PC-3 (cell line): ENCODE results near the gene ZMIZ1. TPM values are rescaled to one million over a fixed set of nuclear protein-coding genes. Genes with fewer than 3 reads are reported as not detected.

Experiments
- ATAC-seq: fragments of 200-7000 bp; cut with Tn5 transposase; 2 replicates; pipeline ENCODE4 v1.9.1; 2020; ENCODE audit warnings: mild to moderate bottlenecking, moderate library complexity
- BruUV-seq: library from RNA; stranded (reverse); fragments of 400-500 nt; replicated peaks from 2 replicates; lab custom pipeline; 2021; lab: Mats Ljungman, UMichigan
- CTCF ChIA-PET: fragments of 300-600 bp; sonication (Branson Sonifier 250); formaldehyde crosslinking; loops from one replicate; lab custom pipeline; 2022; ENCODE audit warnings: antibody characterized with exemption; lab: Charles Lee
- POLR2A ChIA-PET: fragments of 300-600 bp; sonication (Branson Sonifier 250); formaldehyde crosslinking; loops from one replicate; lab custom pipeline; 2022; ENCODE audit warnings: antibody characterized with exemption; ENCODE audit not compliant: unreplicated experiment; lab: Charles Lee
- DNase-seq: peaks from one replicate; pipeline ENCODE4 v3.0.0-alpha.2; 2015
- H2AFZ ChIP-seq: fragments of 300-600 bp; sonication (generic); 2 replicates; pipeline ENCODE4 v1.6.0; 2016; ENCODE audit warnings: antibody characterized with exemption, low read length
- H3F3A ChIP-seq: fragments of 300-600 bp; sonication (generic); one replicate; pipeline ENCODE4 v1.6.0; 2017; ENCODE audit warnings: antibody characterized with exemption, low read length, control low read depth, mild to moderate bottlenecking; ENCODE audit not compliant: unreplicated experiment
- H3K27ac ChIP-seq: fragments of 300-600 bp; sonication (generic); 2 replicates; pipeline ENCODE4 v1.5.1; 2016; ENCODE audit warnings: mild to moderate bottlenecking, low read length
- H3K27me3 ChIP-seq: fragments of 300-600 bp; sonication (generic); 2 replicates; pipeline ENCODE4 v1.6.1; 2016; ENCODE audit warnings: low read length, mixed read lengths
- H3K36me3 ChIP-seq: fragments of 300-600 bp; sonication (generic); 2 replicates; pipeline ENCODE4 v1.6.1; 2016; ENCODE audit warnings: low read depth, mixed run types, low read length, mixed read lengths
- H3K4me1 ChIP-seq: fragments of 300-600 bp; sonication (generic); 2 replicates; pipeline ENCODE4 v1.5.1; 2016; ENCODE audit warnings: low read length; ENCODE audit not compliant: insufficient read depth
- H3K4me2 ChIP-seq: fragments of 300-600 bp; sonication (generic); 2 replicates; pipeline ENCODE4 v1.6.0; 2016; ENCODE audit warnings: low read length
- H3K4me3 ChIP-seq: fragments of 300-600 bp; sonication (generic); 2 replicates; pipeline ENCODE4 v1.5.1; 2016; ENCODE audit warnings: mild to moderate bottlenecking, low read length, mixed read lengths
- H3K79me2 ChIP-seq: fragments of 300-600 bp; sonication (generic); 2 replicates; pipeline ENCODE4 v1.6.1; 2017; ENCODE audit warnings: low read length, mixed read lengths
- H3K9ac ChIP-seq: fragments of 300-600 bp; sonication (generic); 2 replicates; pipeline ENCODE4 v1.6.0; 2016; ENCODE audit warnings: mild to moderate bottlenecking, low read length
- H3K9me2 ChIP-seq: fragments of 300-600 bp; sonication (generic); replicated peaks from 2 replicates; pipeline ENCODE4 v1.6.1; 2016; ENCODE audit warnings: mixed run types, low read length, mixed read lengths
- H3K9me3 ChIP-seq: fragments of 300-600 bp; sonication (generic); 2 replicates; pipeline ENCODE4 v1.6.1; 2016; ENCODE audit warnings: low read length, mixed read lengths
- H4K20me1 ChIP-seq: fragments of 300-600 bp; sonication (generic); 2 replicates; pipeline ENCODE4 v1.6.1; 2016; ENCODE audit warnings: low read length, mixed read lengths
- EZH2 ChIP-seq: fragments of 300-600 bp; sonication (generic); IDR thresholded peaks from one replicate; pipeline ENCODE4 v1.6.1; 2017; ENCODE audit warnings: antibody characterized with exemption, mild to moderate bottlenecking, low read length; ENCODE audit not compliant: unreplicated experiment
- EZH2phosphoT487 ChIP-seq: fragments of 300-600 bp; sonication (generic); IDR thresholded peaks from 2 replicates; pipeline ENCODE4 v1.6.1; 2018; ENCODE audit warnings: mild to moderate bottlenecking, antibody characterized with exemption, low read length, borderline replicate concordance
- intact Hi-C: fragments of 100-400 bp; cut with micrococcal nuclease; formaldehyde crosslinking; loops from 2 replicates; pipeline ENCODE4 v1.9.0; 2023
- total RNA-seq: library from RNA; depleted of rRNA; stranded (reverse); fragments of >200 nt; gene quantifications from 2 replicates; pipeline ENCODE4 v1.2.3, GENCODE V29; 2014
- TF ChIP-seq, protein P1 (sequence below): fragments of 300-600 bp; sonication (generic); conservative IDR thresholded peaks from 2 replicates; pipeline ENCODE4 v1.5.1; 2017; ENCODE audit warnings: antibody characterized with exemption, low read depth, mild to moderate bottlenecking, low read length

ZMIZ1 gene
- total RNA-seq, 1 experiment from 2014 or later = 55.4 TPM

DNA sequence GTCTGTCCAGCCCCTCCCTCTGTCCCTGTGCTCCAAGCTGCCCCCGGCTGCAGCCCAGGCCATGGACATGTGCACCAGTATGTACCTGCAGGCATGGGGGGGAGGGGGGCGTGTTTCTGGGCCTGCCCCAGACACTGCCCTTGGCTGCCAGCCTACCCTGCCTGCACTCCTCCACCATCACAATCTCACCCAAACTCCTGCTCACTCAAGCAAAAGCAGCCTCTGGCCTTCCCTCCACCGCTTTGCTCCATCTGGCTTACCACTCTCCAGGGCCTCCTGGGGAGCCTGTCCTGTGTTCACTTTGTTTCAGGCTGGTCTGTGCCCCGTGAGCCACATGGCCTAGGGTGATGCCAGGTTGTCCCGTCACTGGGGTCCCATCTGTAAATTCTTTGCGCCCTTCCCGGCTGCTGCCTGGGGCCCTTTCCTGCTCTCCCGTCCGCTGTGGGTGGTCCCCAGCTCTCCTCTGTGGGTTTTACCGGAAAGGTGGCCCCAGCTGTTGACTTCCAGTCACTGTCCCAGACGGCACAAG, 245.2 kb downstream of the ZMIZ1 start:
- no peak for DNase-seq
- TF ChIP-seq EZH2 = no peak
- BruUV-seq = no TSS peak
- H3K27me3 ChIP-seq = no peaks in the 10 kb centered on the region
- H3K9me3 ChIP-seq = no peaks in the 10 kb centered on the region
- no peaks in the 10 kb centered on the region for H3K79me2 ChIP-seq
- no peak overlapping the region for H3K27ac ChIP-seq
- H3K36me3 ChIP-seq = peaks cover 20% of the 10 kb centered on the region; the same call in 1 of the 2 replicates
- H3K4me3 ChIP-seq = no peak overlapping the region
- H3F3A ChIP-seq = peaks cover 4% of the 10 kb centered on the region
- no peak overlapping the region for H2AFZ ChIP-seq
- no peak for ATAC-seq
- ChIA-PET CTCF (no interaction called here), POLR2A (no interaction called here)
- peaks cover 22% of the 10 kb centered on the region for H3K4me1 ChIP-seq
- H3K4me2 ChIP-seq = no peak overlapping the region
- H3K9me2 ChIP-seq = no peaks in the 10 kb centered on the region
- no peaks in the 10 kb centered on the region for H4K20me1 ChIP-seq
- no peak overlapping the region for H3K9ac ChIP-seq
- intact Hi-C loops = no loop called here

- H3K9me3 ChIP-seq = no peaks in the 10 kb centered on the region
- no TSS peak for BruUV-seq
Observed at GRCh38 chr10:79314761-79315601, 246.2 kb downstream of the ZMIZ1 start.

DNA sequence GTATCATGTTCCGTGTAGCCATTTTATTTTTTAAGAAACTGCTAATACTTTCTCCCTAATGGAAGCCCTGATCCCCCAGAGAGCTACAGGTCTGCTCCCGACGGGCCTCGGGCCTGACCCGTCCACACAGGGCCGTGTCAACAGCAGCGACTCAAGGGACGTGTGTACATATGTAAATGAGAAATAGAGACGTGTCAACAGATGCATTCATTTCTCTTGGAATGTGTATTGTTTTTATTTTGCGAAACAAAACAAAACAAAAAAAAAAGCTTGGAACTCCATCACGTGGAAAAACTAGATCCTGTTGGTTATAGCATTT, 246.8 kb downstream of the ZMIZ1 start:
- no peaks in the 10 kb centered on the region for H3K27me3 ChIP-seq
- H3K27ac ChIP-seq = no peak overlapping the region
- peaks cover 7% of the 10 kb centered on the region for H3F3A ChIP-seq
- no peak overlapping the region for H3K9ac ChIP-seq
- CTCF ChIA-PET = interaction anchor here (0.6 kb wide), 1 partner anchor 21 kb away, joined by 4 read pairs; no protein-coding TSS in a partner anchor
- DNase-seq (no peak), ATAC-seq (no peak)
- no peak overlapping the region for H3K4me3 ChIP-seq
- peaks cover 31% of the 10 kb centered on the region for H3K4me1 ChIP-seq
- no peak overlapping the region for H2AFZ ChIP-seq
- H3K36me3 ChIP-seq = peaks cover 18% of the 10 kb centered on the region; the same call in 1 of the 2 replicates
- intact Hi-C loops = no loop called here
- H4K20me1 ChIP-seq = no peaks in the 10 kb centered on the region
- H3K79me2 ChIP-seq = no peaks in the 10 kb centered on the region
- TF ChIP-seq EZH2 (no peak), EZH2phosphoT487 (no peak)
- TF ChIP-seq, protein P1, sequence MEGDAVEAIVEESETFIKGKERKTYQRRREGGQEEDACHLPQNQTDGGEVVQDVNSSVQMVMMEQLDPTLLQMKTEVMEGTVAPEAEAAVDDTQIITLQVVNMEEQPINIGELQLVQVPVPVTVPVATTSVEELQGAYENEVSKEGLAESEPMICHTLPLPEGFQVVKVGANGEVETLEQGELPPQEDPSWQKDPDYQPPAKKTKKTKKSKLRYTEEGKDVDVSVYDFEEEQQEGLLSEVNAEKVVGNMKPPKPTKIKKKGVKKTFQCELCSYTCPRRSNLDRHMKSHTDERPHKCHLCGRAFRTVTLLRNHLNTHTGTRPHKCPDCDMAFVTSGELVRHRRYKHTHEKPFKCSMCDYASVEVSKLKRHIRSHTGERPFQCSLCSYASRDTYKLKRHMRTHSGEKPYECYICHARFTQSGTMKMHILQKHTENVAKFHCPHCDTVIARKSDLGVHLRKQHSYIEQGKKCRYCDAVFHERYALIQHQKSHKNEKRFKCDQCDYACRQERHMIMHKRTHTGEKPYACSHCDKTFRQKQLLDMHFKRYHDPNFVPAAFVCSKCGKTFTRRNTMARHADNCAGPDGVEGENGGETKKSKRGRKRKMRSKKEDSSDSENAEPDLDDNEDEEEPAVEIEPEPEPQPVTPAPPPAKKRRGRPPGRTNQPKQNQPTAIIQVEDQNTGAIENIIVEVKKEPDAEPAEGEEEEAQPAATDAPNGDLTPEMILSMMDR = no peak
- no peaks in the 10 kb centered on the region for H3K9me2 ChIP-seq
- POLR2A ChIA-PET = no interaction called here
- BruUV-seq = no TSS peak
- H3K9me3 ChIP-seq = no peaks in the 10 kb centered on the region
- no peak overlapping the region for H3K4me2 ChIP-seq

More at GRCh38 chr10:79314761-79315601, 246.2 kb downstream of the ZMIZ1 start:
- peaks cover 18% of the 10 kb centered on the region; the same call in 1 of the 2 replicates for H3K36me3 ChIP-seq
- no peak overlapping the region for H3K4me2 ChIP-seq
- no peak overlapping the region for H3K4me3 ChIP-seq
- H3K9ac ChIP-seq = no peak overlapping the region
- H3F3A ChIP-seq = peaks cover 4% of the 10 kb centered on the region
- DNase-seq (peak; percentile 49), ATAC-seq (no peak)
- intact Hi-C loops = no loop called here
- no peaks in the 10 kb centered on the region for H3K79me2 ChIP-seq
- H3K9me2 ChIP-seq = no peaks in the 10 kb centered on the region
- no peak for TF ChIP-seq EZH2phosphoT487
- TF ChIP-seq EZH2 = no peak
- TF ChIP-seq, protein P1 = no peak
- no peaks in the 10 kb centered on the region for H4K20me1 ChIP-seq
- no peak overlapping the region for H3K27ac ChIP-seq
- H3K27me3 ChIP-seq = no peaks in the 10 kb centered on the region
- no peak overlapping the region for H2AFZ ChIP-seq
- peaks cover 25% of the 10 kb centered on the region for H3K4me1 ChIP-seq
- CTCF ChIA-PET = no interaction called here
- POLR2A ChIA-PET = no interaction called here
